GM12865 (cell line): ENCODE results near the gene VSTM2L.

Experiments
- DNase-seq: peaks from one replicate; pipeline ENCODE4 v3.0.0; 2010; ENCODE audit warnings: low read depth
- H3K4me3 ChIP-seq: 2 replicates; pipeline ENCODE4 v1.5.1; 2011; ENCODE audit warnings: mild to moderate bottlenecking, low read depth, low read length, control low read depth
- CTCF ChIP-seq: IDR thresholded peaks from 2 replicates; pipeline ENCODE4 v1.5.1; 2011; ENCODE audit warnings: low read length, control low read depth, low read depth, inconsistent platforms; ENCODE audit not compliant: insufficient read depth; ENCODE audit errors: missing control alignments

VSTM2L gene

DNA sequence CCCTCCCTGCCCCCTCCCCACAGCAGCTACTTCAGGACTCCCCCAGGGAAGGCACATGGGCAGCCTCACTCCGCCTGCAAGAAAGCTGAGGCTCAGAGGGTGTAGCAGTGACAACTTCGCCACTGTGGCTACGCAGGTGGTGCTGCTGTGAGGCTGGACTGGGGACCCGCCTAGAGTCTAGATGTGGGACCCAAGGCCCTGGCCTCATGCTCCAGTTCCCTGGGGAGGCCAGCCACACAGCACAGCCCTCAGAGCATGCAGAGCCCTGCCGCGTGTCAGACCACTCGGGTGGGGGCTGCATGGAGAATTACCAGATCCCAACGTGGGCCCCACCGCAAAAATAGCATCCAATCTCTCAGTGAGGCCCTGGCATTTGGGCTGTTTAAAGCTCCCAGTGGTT lies 30.8 kb upstream of the VSTM2L start:
- TF ChIP-seq CTCF: no peak
- no peak for DNase-seq
- no peak overlapping the region for H3K4me3 ChIP-seq

DNA sequence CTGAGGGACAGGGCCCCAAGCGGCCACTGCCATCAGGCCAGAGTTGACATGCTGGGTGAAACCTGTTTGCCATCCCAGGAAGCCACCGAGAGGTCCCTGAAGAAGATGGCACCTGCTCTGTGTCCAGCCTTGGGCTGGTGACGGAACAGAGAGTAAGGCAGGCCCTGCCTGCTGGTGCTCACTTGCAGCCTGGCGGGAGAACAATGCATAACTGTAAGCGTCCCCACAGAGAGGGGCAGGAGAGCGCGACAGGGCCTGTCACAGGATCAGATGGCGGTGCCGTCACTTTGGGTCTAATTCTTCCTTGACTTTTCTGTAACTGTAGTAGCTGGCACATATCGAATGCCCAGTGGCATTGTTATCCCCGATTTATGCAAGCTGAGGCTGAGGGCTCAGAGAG lies 29.0 kb upstream of the VSTM2L start:
- no peak for TF ChIP-seq CTCF
- H3K4me3 ChIP-seq: no peak overlapping the region
- no peak for DNase-seq

- no peak for DNase-seq
- TF ChIP-seq CTCF: no peak
- H3K4me3 ChIP-seq: no peak overlapping the region
Measured at GRCh38 chr20:37875460-37876175, 27.3 kb upstream of the VSTM2L start.

GRCh38 chr20:37876863-37877262 lies 26.1 kb upstream of the VSTM2L start:
- H3K4me3 ChIP-seq: no peak overlapping the region
- no peak for DNase-seq
- no peak for TF ChIP-seq CTCF

- no peak overlapping the region for H3K4me3 ChIP-seq
- DNase-seq: no peak
- no peak for TF ChIP-seq CTCF
Measured at GRCh38 chr20:37877832-37878772, 24.8 kb upstream of the VSTM2L start.

DNA sequence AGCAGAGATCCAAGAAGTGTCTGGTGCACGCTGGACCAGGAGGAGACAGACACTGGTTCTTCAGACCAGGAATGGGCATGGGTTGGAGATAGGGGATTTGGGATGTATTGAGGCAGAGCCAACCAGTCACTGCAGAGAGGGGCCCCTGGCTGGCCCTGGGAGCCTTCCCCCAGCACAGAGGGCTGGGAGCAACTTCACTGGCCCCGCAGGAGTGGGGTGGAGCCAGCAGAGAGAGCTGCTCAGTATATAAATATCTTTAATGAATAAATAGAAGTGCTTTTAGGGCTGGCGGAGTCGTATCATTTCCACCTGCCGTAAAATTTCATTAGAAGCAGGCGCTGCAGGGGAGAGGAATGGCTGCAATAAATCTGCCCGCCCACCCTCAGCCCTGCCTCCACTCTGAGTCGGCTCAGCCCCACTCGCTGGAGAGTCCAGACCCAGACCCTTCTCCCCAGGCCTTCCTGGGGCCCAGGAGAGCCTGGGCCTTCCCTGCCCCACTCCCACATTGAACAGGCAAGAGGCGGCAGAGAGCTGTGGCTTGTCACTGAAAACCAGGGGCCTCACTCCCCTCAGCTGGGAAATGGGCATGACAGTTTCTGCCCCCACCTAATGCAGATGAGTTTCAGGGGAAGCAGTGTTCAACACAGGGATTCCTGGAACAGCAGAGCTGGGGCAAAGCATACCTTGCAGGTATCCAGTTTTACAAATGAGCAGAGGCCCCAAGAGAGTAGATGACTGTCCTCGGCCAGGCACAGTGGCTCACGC lies 23.9 kb upstream of the VSTM2L start:
- no peak for TF ChIP-seq CTCF
- DNase-seq: no peak
- no peak overlapping the region for H3K4me3 ChIP-seq
